Central memory CD4-positive, alpha-beta T cell (primary cell): ENCODE data around the gene LRRC74A.
"Not testable (repeated sequence)": the region's sequence is repeated elsewhere in the genome, so short reads cannot be mapped to it uniquely, and the experiment has no call there.

Experiments
- DNase-seq: peaks from one replicate; pipeline ENCODE4 v3.0.0; 2022

Gene LRRC74A

DNA sequence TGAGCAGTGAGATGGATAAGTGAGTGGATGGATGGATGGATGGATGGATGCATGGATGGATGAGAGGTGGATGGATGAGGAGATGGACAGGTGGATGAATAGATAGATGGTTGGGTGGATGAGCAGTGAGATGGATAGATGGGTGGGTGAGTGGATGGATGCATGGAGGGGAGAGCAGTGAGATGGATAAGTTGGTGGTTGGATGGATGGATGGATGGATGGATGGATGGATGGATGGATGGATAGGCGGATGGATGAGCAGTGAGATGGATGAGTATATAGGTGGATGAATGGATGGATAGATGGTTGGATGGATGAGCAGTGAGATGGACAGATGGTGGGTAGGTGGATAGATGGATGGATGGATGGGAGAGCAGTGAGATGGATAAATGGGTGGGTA is 30.6 kb downstream of the LRRC74A start:
- DNase-seq = no peak

GRCh38 chr14:76861574-76862255 is 35.5 kb downstream of the LRRC74A start:
- no peak for DNase-seq

DNA sequence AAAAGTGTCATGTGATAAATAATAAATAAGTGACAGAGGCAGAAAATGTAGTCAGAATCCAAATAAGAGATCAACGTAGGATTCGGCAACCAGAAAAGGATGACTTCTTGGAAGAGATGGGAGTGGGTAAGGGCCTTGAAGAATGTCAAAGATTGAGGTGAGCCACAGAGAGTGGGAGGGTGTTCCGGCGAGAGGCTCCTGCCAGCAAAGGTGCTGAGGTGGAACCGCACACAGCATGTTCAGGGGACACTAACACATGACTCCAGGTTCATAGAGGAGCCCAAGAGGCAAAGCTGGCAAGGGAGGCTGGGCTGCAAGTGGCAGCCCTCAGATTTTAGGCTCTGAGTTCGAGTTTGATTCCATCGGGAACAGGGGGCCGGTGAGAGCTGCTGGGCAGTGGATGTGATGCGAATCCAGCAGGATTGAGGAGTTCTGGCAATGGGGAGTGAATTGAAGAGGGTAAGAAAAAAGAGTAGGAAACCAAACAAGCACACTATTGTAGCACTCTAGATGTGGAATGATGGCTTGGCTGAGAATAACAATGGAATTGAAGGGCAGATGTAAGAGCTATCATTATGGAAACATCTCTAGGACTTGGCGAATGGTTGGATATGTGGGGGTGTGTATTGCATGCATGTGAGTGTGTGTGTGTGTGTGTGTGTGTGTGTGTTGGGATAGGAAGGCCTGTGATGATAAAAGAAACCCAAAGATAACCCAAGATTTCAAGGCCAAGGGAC is 36.5 kb downstream of the LRRC74A start:
- no peak for DNase-seq

DNA sequence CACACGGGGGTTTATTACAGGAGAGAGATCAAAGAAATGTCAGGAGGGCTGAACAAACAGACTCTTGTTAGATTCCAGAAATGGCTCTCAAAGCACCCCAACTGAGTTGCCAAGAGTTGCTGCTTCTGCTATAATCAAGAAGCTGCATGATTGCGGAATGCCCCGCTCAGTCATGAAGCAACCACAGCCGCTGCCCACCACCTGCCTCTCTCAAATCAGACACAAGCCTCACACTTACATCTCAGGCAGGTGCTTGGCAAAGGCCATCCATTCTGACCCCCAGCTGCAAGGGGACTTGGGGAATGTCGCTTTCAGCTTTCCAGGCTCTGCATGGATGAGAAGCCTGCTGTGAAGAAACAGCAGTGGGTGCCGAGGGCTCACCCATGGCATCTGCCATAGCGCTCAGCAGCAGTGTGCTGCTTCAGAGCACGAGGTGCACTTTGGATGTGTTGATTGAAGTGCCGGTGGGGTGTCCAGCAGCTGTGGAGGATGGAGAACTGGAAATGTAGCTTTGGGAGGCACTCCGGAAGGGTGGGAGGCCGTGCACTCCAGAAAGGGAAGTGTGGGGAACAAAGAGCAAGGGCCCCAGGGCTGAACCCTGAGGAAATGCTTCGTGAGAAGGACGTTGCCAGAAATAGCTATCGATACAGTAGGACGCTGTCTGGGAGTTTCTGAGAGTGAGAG is 37.7 kb downstream of the LRRC74A start:
- no peak for DNase-seq

- no peak for DNase-seq
These were observed 40.2 kb downstream of the LRRC74A start for GRCh38 chr14:76866456-76866855.

GRCh38 chr14:76867516-76868453 is 41.6 kb downstream of the LRRC74A start:
- DNase-seq = peak; percentile 39

DNA sequence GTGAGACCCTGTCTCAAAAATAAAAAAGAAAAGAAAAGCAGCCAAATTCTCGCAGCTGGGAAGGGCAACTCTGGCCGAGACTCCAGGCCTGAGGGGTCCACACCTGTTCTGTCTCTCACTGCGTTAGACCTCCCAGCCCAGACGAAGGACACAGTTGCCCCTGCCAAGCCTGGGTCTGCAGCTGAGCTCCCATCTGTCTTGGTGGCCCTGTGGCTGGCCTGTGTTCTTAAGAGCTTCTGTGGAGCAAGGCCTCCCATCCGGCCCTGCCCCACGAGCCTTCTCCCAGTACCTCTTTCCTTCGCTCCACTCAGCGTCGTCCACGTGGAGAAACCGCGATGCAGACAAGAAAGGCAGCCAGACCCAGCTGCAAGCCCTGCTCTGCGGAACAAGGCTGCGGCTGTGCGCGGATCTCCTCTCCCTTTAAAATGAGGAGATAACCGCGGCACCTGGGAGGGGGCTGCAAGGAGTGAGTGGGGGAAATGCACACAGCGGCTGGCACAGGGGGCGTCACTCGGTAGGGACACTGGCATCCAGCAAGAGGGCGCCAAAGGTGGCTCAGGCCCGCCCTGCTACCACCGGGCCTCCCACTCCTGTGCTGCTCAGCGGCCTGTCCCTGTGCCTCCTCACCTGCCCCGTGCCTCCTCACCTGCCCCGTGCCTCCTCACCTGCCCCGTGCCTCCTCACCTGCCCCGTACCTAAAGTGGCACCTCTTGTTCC is 42.4 kb downstream of the LRRC74A start:
- DNase-seq = no peak

GRCh38 chr14:76870166-76870565 is 44.0 kb downstream of the LRRC74A start:
- DNase-seq = no peak

DNA sequence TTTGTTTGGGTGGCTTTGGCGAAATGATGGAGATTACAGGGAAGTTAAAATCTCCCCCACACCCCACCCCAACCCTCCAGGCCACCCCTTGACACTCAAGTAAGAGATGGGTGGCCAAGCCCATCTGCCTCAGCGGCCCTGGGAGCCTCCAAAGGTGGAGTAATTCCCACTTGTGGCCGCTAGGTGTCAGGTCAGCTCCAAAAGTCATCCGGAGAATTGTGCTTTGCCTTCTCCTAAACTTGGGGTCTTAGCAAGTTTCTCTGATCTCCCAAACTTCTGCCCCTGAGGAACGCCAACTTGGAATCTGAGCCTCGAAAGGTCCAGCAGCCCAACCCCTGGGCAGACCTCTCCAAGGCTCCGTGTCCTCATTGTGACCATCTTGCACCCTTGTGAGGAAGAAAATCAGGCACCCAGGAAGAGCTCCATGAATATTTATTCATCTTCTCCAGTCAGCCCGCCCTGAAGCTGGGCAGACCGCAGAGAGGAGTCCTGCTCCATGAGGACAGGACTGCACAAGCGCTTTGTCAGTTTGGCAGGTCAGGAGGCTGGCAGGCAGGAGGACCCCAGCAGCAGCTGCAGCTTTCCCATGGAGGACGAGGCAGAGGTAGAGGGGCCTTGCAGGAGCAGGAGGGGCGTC is 46.7 kb downstream of the LRRC74A start:
- DNase-seq = peak; percentile 52

- no peak for DNase-seq
These were observed 48.5 kb downstream of the LRRC74A start for GRCh38 chr14:76874734-76875133.

DNA sequence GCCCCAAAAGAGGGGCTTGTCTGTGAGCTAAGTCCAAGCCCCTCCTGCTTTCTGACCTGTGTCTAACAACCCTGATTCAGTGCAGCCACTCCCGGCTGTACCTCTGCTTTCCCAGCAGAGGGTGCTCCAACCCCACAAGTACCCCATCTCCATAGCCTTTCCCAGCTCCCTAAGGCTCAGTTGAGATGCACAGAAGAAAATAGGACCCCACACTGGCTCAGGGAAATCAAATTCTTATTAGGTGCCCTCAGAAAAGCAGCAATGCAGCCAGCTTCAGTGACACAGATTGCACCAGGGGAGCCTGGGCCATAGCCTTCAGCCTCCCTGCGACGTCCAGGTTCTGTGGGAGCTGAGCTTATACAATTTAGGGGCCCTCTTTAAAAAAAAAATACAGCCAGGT is 49.9 kb downstream of the LRRC74A start:
- DNase-seq = peak; percentile 43

DNA sequence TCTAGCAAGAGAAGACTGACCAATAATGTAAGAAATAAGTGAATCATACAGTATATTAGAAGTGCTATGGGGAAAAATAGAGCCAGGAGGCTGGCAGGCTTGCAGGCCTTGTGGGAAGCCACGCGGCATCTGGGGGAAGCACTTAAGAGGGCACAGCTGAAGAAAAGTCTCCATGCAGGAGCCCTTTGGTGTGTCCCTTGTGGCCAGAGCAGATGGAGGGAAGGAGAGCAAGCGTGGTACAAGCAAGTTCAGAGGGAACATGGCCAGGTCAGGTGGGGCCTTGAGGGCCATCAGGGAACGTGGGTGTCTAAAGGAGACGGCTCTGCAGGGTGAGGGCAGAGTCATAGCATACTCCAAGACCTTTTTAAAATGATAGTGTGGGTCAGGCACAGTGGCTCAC is 51.7 kb downstream of the LRRC74A start:
- DNase-seq = no peak

GRCh38 chr14:76880449-76880848 is 54.2 kb downstream of the LRRC74A start:
- DNase-seq = no peak

DNA sequence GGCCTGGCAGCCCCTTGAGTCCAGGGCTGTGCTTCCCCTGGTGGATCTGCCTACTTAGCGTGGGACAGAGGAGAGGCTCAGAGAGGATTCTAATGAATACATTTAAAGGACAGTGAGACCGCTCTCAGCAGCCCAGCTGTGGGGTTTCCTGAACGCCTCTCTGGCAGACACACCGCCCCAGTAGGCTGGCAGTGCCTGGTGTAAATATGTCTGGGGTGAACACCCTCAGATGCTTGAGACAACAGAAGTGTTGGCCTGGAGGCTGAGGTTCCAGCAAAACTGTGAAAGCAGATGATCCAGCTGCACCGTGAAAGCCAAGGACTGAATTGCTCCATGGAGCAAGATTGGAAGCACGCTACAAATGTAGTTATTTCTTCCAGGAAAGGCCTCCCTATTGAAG is 55.1 kb downstream of the LRRC74A start:
- DNase-seq = no peak

GRCh38 chr14:76882651-76883050 is 56.4 kb downstream of the LRRC74A start:
- no peak for DNase-seq

GRCh38 chr14:76883447-76883846 is 57.2 kb downstream of the LRRC74A start:
- no peak for DNase-seq

- no peak for DNase-seq
These were observed 58.2 kb downstream of the LRRC74A start for GRCh38 chr14:76884394-76884793.

GRCh38 chr14:76884853-76885276 is 58.7 kb downstream of the LRRC74A start:
- DNase-seq = no peak

- DNase-seq = no peak
These were observed 61.0 kb downstream of the LRRC74A start for GRCh38 chr14:76887191-76887590.

DNA sequence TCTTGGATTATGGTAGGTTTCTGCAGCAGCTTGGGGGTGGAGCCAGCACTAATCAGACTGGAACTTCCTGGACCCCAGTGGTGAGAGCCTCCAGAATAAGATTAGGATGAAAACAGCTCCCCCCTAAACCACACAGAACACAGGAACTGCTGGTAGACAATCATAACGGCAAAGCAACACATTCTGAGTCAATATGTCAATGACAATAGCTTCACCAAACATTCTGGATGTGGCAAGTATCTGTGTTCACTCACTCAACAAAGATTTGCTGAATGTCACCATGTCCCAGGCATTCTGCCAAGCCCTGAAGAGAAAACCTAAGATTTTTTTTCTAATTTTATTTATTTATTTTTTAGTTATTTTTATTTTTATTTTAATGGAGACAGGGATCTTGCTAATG is 65.2 kb downstream of the LRRC74A start:
- DNase-seq = no peak

DNA sequence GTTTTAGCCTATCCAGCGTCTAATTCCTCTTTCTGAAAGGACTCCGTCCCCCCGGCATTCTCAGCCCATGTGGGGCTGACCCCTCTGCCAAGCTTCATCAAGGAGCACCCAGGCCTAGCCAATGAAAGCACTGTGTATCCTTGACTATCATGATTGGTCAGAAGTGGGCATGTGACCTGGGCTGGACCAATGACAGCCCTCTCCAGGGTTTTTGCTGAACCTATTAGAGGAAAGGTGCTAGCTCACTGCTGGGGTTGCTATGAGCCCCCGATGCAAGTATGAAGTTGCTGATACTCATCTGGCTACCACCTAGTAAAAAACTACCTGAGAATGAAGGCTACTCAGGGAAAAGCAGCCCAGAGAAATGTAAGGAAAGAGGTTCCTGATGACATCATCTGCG is 68.1 kb downstream of the LRRC74A start:
- no peak for DNase-seq

GRCh38 chr14:76898006-76898405 is 71.8 kb downstream of the LRRC74A start:
- DNase-seq = not testable (repeated sequence)
